GM12878 (cell line): ENCODE data around the gene ZBTB48. TPM values are rescaled to one million over a fixed set of nuclear protein-coding genes. Genes with fewer than 3 reads are reported as not detected.

Source experiments
- CBX3 ChIP-seq: fragments of 200-600 bp; sonication (generic); IDR thresholded peaks from 2 replicates; pipeline ENCODE4 v1.6.1; 2016; ENCODE audit warnings: low read depth, borderline replicate concordance
- DPF2 ChIP-seq: fragments of 450-650 bp; IDR thresholded peaks from 2 replicates; pipeline ENCODE4 v1.6.1; 2017; ENCODE audit warnings: mild to moderate bottlenecking
- GATAD2B ChIP-seq: fragments of 450-650 bp; conservative IDR thresholded peaks from 2 replicates; pipeline ENCODE4 v1.6.1; 2017; ENCODE audit warnings: low read depth, mild to moderate bottlenecking, moderate library complexity
- MTA2 ChIP-seq: fragments of 450-650 bp; IDR thresholded peaks from 2 replicates; pipeline ENCODE4 v1.6.1; 2016; ENCODE audit warnings: low read depth, mild to moderate bottlenecking, moderate library complexity
- MYB ChIP-seq: fragments of 150-350 bp; IDR thresholded peaks from 2 replicates; pipeline ENCODE4 v1.6.1; 2014; ENCODE audit warnings: mild to moderate bottlenecking, low read depth, low read length, borderline replicate concordance
- RUNX3 ChIP-seq: IDR thresholded peaks from 2 replicates; pipeline ENCODE4 v1.6.1; 2012; ENCODE audit warnings: low read length, inconsistent platforms
- SMC3 ChIP-seq: IDR thresholded peaks from 2 replicates; pipeline ENCODE4 v1.6.1; 2011; ENCODE audit warnings: low read length, improper control_type of control experiment, borderline replicate concordance
- TCF7 ChIP-seq: IDR thresholded peaks from 2 replicates; pipeline ENCODE4 v1.6.1; 2014; ENCODE audit warnings: antibody characterized with exemption, borderline replicate concordance
- polyA plus RNA-seq, 11 experiments: library from polyadenylated mRNA; depleted of rRNA in 4 of 11; unstranded in 6 of 11; stranded (reverse) in 5 of 11; fragments of >200 nt; fragmentation: Nextera tagmentation in 4 of 11; fragmentation: Illumina TruSeq in 1 of 11; extraction: Ambion mirVana in 4 of 11; extraction: Trizol in 1 of 11; gene quantifications; 1 replicate in 1 of 11; 2 replicates in 10 of 11; pipeline versions ENCODE4 v1.2.1 to v1.2.3, GENCODE V29; 2011 to 2016; ENCODE audit warnings: inconsistent platforms in 2 of 11, missing spikeins in 2 of 11, low read depth in 1 of 11
- total RNA-seq, 4 experiments: library from RNA; depleted of rRNA in 3 of 4; stranded (reverse); fragments of >200 nt in 3 of 4; fragmentation: Illumina TruSeq in 1 of 4; extraction: Trizol in 1 of 4; gene quantifications; 2 replicates each; pipeline versions ENCODE4 v1.2.1 to v1.2.3, GENCODE V29; 2013 to 2021
- TF ChIP-seq, protein P1 (sequence below): fragments of 450-650 bp; IDR thresholded peaks from 2 replicates; pipeline ENCODE4 v1.6.1; 2017; ENCODE audit warnings: antibody characterized with exemption, mild to moderate bottlenecking, moderate library complexity
- TF ChIP-seq, protein P2 (sequence below), 3 experiments: IDR thresholded peaks in 2 of 3; conservative IDR thresholded peaks in 1 of 3; 2 replicates each; pipeline ENCODE4 v1.5.1; 2011; ENCODE audit warnings: low read depth in 3 of 3, low read length in 3 of 3, mild to moderate bottlenecking in 3 of 3, control low read depth in 2 of 3, moderate library complexity in 2 of 3, inconsistent platforms in 1 of 3, mixed read lengths in 1 of 3; ENCODE audit not compliant: control insufficient read depth in 2 of 3, insufficient read depth in 1 of 3; ENCODE audit errors: extremely low read depth in 1 of 3

Gene ZBTB48
- total and polyA plus RNA-seq, 10 of the 15 experiments (the other 5 are each of a cell fraction or from before 2014, with no cell fraction given) = 1.00 to 25.3 (median 16.7) TPM

GRCh38 chr1:6574025-6574620 is 5.7 kb upstream of the ZBTB48 start (continued):
- TF ChIP-seq, protein P1, sequence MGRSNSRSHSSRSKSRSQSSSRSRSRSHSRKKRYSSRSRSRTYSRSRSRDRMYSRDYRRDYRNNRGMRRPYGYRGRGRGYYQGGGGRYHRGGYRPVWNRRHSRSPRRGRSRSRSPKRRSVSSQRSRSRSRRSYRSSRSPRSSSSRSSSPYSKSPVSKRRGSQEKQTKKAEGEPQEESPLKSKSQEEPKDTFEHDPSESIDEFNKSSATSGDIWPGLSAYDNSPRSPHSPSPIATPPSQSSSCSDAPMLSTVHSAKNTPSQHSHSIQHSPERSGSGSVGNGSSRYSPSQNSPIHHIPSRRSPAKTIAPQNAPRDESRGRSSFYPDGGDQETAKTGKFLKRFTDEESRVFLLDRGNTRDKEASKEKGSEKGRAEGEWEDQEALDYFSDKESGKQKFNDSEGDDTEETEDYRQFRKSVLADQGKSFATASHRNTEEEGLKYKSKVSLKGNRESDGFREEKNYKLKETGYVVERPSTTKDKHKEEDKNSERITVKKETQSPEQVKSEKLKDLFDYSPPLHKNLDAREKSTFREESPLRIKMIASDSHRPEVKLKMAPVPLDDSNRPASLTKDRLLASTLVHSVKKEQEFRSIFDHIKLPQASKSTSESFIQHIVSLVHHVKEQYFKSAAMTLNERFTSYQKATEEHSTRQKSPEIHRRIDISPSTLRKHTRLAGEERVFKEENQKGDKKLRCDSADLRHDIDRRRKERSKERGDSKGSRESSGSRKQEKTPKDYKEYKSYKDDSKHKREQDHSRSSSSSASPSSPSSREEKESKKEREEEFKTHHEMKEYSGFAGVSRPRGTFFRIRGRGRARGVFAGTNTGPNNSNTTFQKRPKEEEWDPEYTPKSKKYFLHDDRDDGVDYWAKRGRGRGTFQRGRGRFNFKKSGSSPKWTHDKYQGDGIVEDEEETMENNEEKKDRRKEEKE = no peak
- no peak for TF ChIP-seq MTA2
- no peak for TF ChIP-seq MYB
- TF ChIP-seq, protein P2, sequence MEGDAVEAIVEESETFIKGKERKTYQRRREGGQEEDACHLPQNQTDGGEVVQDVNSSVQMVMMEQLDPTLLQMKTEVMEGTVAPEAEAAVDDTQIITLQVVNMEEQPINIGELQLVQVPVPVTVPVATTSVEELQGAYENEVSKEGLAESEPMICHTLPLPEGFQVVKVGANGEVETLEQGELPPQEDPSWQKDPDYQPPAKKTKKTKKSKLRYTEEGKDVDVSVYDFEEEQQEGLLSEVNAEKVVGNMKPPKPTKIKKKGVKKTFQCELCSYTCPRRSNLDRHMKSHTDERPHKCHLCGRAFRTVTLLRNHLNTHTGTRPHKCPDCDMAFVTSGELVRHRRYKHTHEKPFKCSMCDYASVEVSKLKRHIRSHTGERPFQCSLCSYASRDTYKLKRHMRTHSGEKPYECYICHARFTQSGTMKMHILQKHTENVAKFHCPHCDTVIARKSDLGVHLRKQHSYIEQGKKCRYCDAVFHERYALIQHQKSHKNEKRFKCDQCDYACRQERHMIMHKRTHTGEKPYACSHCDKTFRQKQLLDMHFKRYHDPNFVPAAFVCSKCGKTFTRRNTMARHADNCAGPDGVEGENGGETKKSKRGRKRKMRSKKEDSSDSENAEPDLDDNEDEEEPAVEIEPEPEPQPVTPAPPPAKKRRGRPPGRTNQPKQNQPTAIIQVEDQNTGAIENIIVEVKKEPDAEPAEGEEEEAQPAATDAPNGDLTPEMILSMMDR (IDR thresholded peaks at IDR 0.05 in 2 of 3, conservative IDR thresholded peaks at IDR 0.05 in 1 of 3; ENCODE audit: control insufficient read depth in 2 of 3, extremely low read depth in 1 of 3, insufficient read depth in 1 of 3, low read depth in 3 of 3, low read length in 3 of 3) = no peak
- no peak for TF ChIP-seq SMC3
- no peak for TF ChIP-seq GATAD2B
- TF ChIP-seq TCF7 = no peak
- TF ChIP-seq DPF2 = no peak
- no peak for TF ChIP-seq CBX3
- TF ChIP-seq RUNX3 = no peak
